CD4-positive, alpha-beta T cell (primary cell): ENCODE results near the gene IGF2BP3. TPM values are rescaled to one million over a fixed set of nuclear protein-coding genes. Genes with fewer than 3 reads are reported as not detected.

Source experiments
- ATAC-seq: fragments of 200-7000 bp; cut with Tn5 transposase; one replicate; pipeline ENCODE4 v1.10.0; 2022; ENCODE audit warnings: mild to moderate bottlenecking; ENCODE audit not compliant: poor library complexity
- CTCF ChIA-PET: fragments of 350-600 bp; sonication (Branson Sonifier 250); formaldehyde crosslinking; loops from one replicate; lab custom pipeline; 2021; ENCODE audit warnings: antibody characterized with exemption, inconsistent platforms; lab: Charles Lee
- POLR2A ChIA-PET: fragments of 350-600 bp; sonication (Branson Sonifier 250); formaldehyde crosslinking; loops from one replicate; lab custom pipeline; 2021; ENCODE audit warnings: antibody characterized with exemption, inconsistent platforms; lab: Charles Lee
- DNase-seq, 14 experiments: peaks; one replicate each; pipeline ENCODE4 v3.0.0-alpha.2; 2013 to 2020; ENCODE audit warnings: mixed read lengths in 2 of 14
- H3K27ac ChIP-seq, 2 donors: one replicate each; pipeline versions ENCODE4 v1.5.1 to v1.7.0; 2013; ENCODE audit warnings: low read length in 2 of 2, low read depth in 1 of 2, mild to moderate bottlenecking in 1 of 2
- H3K27me3 ChIP-seq, 2 experiments: 1 replicate in 1 of 2; 2 replicates in 1 of 2; pipeline versions ENCODE4 v1.6.1 to v1.7.0; 2013; ENCODE audit warnings: low read length in 2 of 2, control low read depth in 1 of 2, mild to moderate bottlenecking in 1 of 2, moderate library complexity in 1 of 2; ENCODE audit not compliant: insufficient read depth in 2 of 2, control insufficient read depth in 1 of 2
- H3K36me3 ChIP-seq: one replicate; pipeline ENCODE4 v1.6.1; 2013; ENCODE audit warnings: low read length, control low read depth; ENCODE audit not compliant: insufficient read depth
- H3K4me1 ChIP-seq: one replicate; pipeline ENCODE4 v1.6.1; 2013; ENCODE audit warnings: low read length, control low read depth; ENCODE audit not compliant: insufficient read depth
- H3K4me3 ChIP-seq: one replicate; pipeline ENCODE4 v1.5.1; 2013; ENCODE audit warnings: mild to moderate bottlenecking, low read length, moderate library complexity
- H3K9me3 ChIP-seq, 2 experiments: 1 replicate in 1 of 2; 2 replicates in 1 of 2; pipeline versions ENCODE4 v1.6.1 to v1.7.0; 2013; ENCODE audit warnings: low read length in 2 of 2, mild to moderate bottlenecking in 2 of 2, control low read depth in 1 of 2, moderate library complexity in 1 of 2; ENCODE audit not compliant: control insufficient read depth in 1 of 2, insufficient read depth in 1 of 2
- H3K27ac Mint-ChIP-seq: one replicate; pipeline ENCODE4 v1.8.0; 2020; ENCODE audit warnings: mixed read lengths
- H3K27me3 Mint-ChIP-seq: one replicate; pipeline ENCODE4 v1.8.0; 2021; ENCODE audit warnings: mixed read lengths
- H3K36me3 Mint-ChIP-seq: one replicate; pipeline ENCODE4 v1.8.0; 2021; ENCODE audit warnings: low read depth, mixed read lengths
- H3K4me1 Mint-ChIP-seq: one replicate; pipeline ENCODE4 v1.8.0; 2021; ENCODE audit warnings: low read depth, mixed read lengths
- H3K4me3 Mint-ChIP-seq: one replicate; pipeline ENCODE4 v1.8.0; 2020; ENCODE audit warnings: mild to moderate bottlenecking, mixed read lengths
- H3K9me3 Mint-ChIP-seq: one replicate; pipeline ENCODE4 v1.8.0; 2020; ENCODE audit warnings: mixed read lengths
- intact Hi-C, 2 experiments: fragments of 100-400 bp; cut with DNase I in 1 of 2; cut with micrococcal nuclease in 1 of 2; formaldehyde crosslinking; loops; one replicate each; pipeline versions ENCODE4 v1.15.1 to v1.9.0; 2023 to 2025; cut with DNase I, micrococcal nuclease
- total RNA-seq, 174 experiments: library from RNA in 2 of 174; stranded (reverse) in 2 of 174; gene quantifications; one replicate each; pipeline ENCODE4 v1.2.3 and lab custom pipeline; 2021 to 2026
- TF ChIP-seq, protein P1 (sequence below): fragments of 200-600 bp; IDR thresholded peaks from one replicate; pipeline ENCODE4 v1.8.0; 2022; ENCODE audit warnings: antibody characterized with exemption, mild to moderate bottlenecking

Gene IGF2BP3
- total RNA-seq, 2 experiments from 2014 or later = not detected

GRCh38 chr7:23385140-23385539, 85.2 kb downstream of the IGF2BP3 start:
- POLR2A ChIA-PET = no interaction called here

DNA sequence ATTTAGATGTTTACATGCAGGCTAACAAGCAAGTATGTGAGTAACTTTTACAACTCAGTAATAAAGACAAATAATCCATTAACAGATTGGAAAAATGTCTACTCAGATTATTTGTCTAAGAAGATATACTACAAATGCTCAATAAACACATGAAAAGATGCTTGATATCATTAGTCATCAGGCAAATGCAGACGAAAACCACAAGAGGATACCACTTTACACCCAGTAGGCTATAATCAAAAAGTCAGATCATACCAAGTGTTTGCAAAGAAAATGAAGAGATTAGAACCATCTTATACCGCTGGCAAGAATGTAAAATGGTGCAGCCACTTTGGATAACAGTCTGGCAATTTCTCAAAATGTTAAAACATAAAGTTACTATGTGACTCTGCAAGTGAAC, 87.1 kb downstream of the IGF2BP3 start:
- Histone ChIP-seq H3K4me3 (no peak overlapping the region), H3K27me3 (no peaks in the 10 kb centered on the region), H3K36me3 (no peaks in the 10 kb centered on the region), H3K9me3 (no peaks in the 10 kb centered on the region), H3K27ac (no peak overlapping the region), H3K4me1 (no peaks in the 10 kb centered on the region)
- ChIA-PET POLR2A (no interaction called here), CTCF (no interaction called here)
- ATAC-seq (no peak), DNase-seq (no peak)
- Mint-ChIP-seq H3K36me3 (no peaks in the 10 kb centered on the region), H3K27me3 (peaks cover 5% of the 10 kb centered on the region), H3K4me1 (no peaks in the 10 kb centered on the region), H3K9me3 (no peaks in the 10 kb centered on the region), H3K4me3 (no peak overlapping the region), H3K27ac (no peak overlapping the region)
- TF ChIP-seq, protein P1, sequence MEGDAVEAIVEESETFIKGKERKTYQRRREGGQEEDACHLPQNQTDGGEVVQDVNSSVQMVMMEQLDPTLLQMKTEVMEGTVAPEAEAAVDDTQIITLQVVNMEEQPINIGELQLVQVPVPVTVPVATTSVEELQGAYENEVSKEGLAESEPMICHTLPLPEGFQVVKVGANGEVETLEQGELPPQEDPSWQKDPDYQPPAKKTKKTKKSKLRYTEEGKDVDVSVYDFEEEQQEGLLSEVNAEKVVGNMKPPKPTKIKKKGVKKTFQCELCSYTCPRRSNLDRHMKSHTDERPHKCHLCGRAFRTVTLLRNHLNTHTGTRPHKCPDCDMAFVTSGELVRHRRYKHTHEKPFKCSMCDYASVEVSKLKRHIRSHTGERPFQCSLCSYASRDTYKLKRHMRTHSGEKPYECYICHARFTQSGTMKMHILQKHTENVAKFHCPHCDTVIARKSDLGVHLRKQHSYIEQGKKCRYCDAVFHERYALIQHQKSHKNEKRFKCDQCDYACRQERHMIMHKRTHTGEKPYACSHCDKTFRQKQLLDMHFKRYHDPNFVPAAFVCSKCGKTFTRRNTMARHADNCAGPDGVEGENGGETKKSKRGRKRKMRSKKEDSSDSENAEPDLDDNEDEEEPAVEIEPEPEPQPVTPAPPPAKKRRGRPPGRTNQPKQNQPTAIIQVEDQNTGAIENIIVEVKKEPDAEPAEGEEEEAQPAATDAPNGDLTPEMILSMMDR = no peak
- intact Hi-C loops = no loop called here

More at GRCh38 chr7:23385140-23385539, 85.2 kb downstream of the IGF2BP3 start:
- Mint-ChIP-seq H3K27ac (no peak overlapping the region), H3K4me1 (no peaks in the 10 kb centered on the region), H3K27me3 (no peaks in the 10 kb centered on the region), H3K36me3 (no peaks in the 10 kb centered on the region), H3K9me3 (no peaks in the 10 kb centered on the region), H3K4me3 (no peak overlapping the region)
- Histone ChIP-seq H3K36me3 (no peaks in the 10 kb centered on the region), H3K27me3 (no peaks in the 10 kb centered on the region), H3K4me1 (no peaks in the 10 kb centered on the region), H3K9me3 (no peaks in the 10 kb centered on the region), H3K27ac (no peak overlapping the region), H3K4me3 (no peak overlapping the region)
- CTCF ChIA-PET = no interaction called here
- TF ChIP-seq, protein P1 = no peak
- ATAC-seq (no peak), DNase-seq (no peak)
- intact Hi-C loops = no loop called here

- no peak for DNase-seq
- ChIA-PET CTCF (no interaction called here), POLR2A (interaction anchor here (0.6 to 0.9 kb wide), 2 partner anchors 82 to 121 kb away, joined by 3 to 5 read pairs; partner anchors contain the start of gene MALSU1)
- no peaks in the 10 kb centered on the region for H3K36me3 ChIP-seq
- no peaks in the 10 kb centered on the region for H3K27me3 ChIP-seq
- Mint-ChIP-seq H3K9me3 (no peaks in the 10 kb centered on the region), H3K27me3 (peaks cover 5% of the 10 kb centered on the region), H3K4me3 (no peak overlapping the region), H3K4me1 (no peaks in the 10 kb centered on the region), H3K27ac (no peak overlapping the region), H3K36me3 (no peaks in the 10 kb centered on the region)
- no peak for ATAC-seq
- H3K4me3 ChIP-seq = no peak overlapping the region
- no peaks in the 10 kb centered on the region for H3K4me1 ChIP-seq
- TF ChIP-seq, protein P1 = no peak
- no peak overlapping the region for H3K27ac ChIP-seq
- no peaks in the 10 kb centered on the region for H3K9me3 ChIP-seq
- intact Hi-C loops = no loop called here
These were observed 89.3 kb downstream of the IGF2BP3 start for GRCh38 chr7:23380961-23381360.
